ENCODE data around the gene TNS3.

GRCh38 chr7:47573758-47574481 is 8.0 kb downstream of the TNS3 start:
- TF ChIP-seq CTCF (IDR thresholded peaks at IDR 0.05 in 8 of 11, conservative IDR thresholded peaks at IDR 0.05 in 3 of 11) (no peak), POLR2A (IDR thresholded peaks at IDR 0.05) (no peak), POLR2AphosphoS5 (IDR thresholded peaks at IDR 0.05) (no peak)

Measured in spleen (tissue), 7 donors.